Measurements from ENCODE around the gene APOC1. TPM values are rescaled to one million over a fixed set of nuclear protein-coding genes. Genes with fewer than 3 reads are reported as not detected.
"Not testable (repeated sequence)": the region's sequence is repeated elsewhere in the genome, so short reads cannot be mapped to it uniquely, and the experiment has no call there.

APOC1 gene
- total RNA-seq (10 to 100 TPM in 1 of 5 donors, 1 to 10 TPM in 2, not detected in 2; 5.4 to 70.6 (median 5.7) TPM), polyA plus RNA-seq (10 to 100 TPM; 13.3 to 68.3 (median 21.9) TPM)
- long read RNA-seq, donor 1, partial matches to known transcripts, result 0 of 7 reads
- long read RNA-seq, donor 1, other reads (novel, unspliced or antisense), result 0 of 7 reads
- long read RNA-seq, donor 2, transcript APOC1-208 (4 exons, 430 nt), result major isoform, 5 of 12 reads
- long read RNA-seq, donor 2, transcript APOC1-203 (4 exons, 553 nt), result major isoform, 5 of 12 reads
- long read RNA-seq, donor 2, partial matches to known transcripts, result 0 of 12 reads
- long read RNA-seq, donor 2, other reads (novel, unspliced or antisense), result 0 of 12 reads
- long read RNA-seq, donor 3, partial matches to known transcripts, result 0 of 4 reads
- long read RNA-seq, donor 3, other reads (novel, unspliced or antisense), result 0 of 4 reads
- long read RNA-seq, donor 4, result 0 reads
- long read RNA-seq, donor 5, transcript APOC1-208 (4 exons, 430 nt), result major isoform, 17 of 29 reads
- long read RNA-seq, donor 5, partial matches to known transcripts, result 10 of 29 reads
- long read RNA-seq, donor 5, other reads (novel, unspliced or antisense), result 0 of 29 reads
- long read RNA-seq, donor 6, transcript APOC1-208 (4 exons, 430 nt), result major isoform, 8 of 14 reads
- long read RNA-seq, donor 6, partial matches to known transcripts, result 5 of 14 reads
- long read RNA-seq, donor 6, other reads (novel, unspliced or antisense), result 0 of 14 reads
- long read RNA-seq, donor 7, transcript APOC1-208 (4 exons, 430 nt), result minor isoform, 12 of 40 reads
- long read RNA-seq, donor 7, transcript APOC1-203 (4 exons, 553 nt), result major isoform, 13 of 40 reads
- long read RNA-seq, donor 7, transcript APOC1-202 (5 exons, 689 nt), result minor isoform, 9 of 40 reads
- long read RNA-seq, donor 7, partial matches to known transcripts, result 6 of 40 reads
- long read RNA-seq, donor 7, other reads (novel, unspliced or antisense), result 0 of 40 reads
- long read RNA-seq, donor 8, transcript APOC1-208 (4 exons, 430 nt), result major isoform, 7 of 13 reads
- long read RNA-seq, donor 8, partial matches to known transcripts, result 6 of 13 reads
- long read RNA-seq, donor 8, other reads (novel, unspliced or antisense), result 0 of 13 reads
- long read RNA-seq, donor 9, transcript APOC1-208 (4 exons, 430 nt), result major isoform, 9 of 18 reads
- long read RNA-seq, donor 9, partial matches to known transcripts, result 7 of 18 reads
- long read RNA-seq, donor 9, other reads (novel, unspliced or antisense), result 0 of 18 reads
- long read RNA-seq, donor 10, partial matches to known transcripts, result 0 of 4 reads
- long read RNA-seq, donor 10, other reads (novel, unspliced or antisense), result 0 of 4 reads

DNA sequence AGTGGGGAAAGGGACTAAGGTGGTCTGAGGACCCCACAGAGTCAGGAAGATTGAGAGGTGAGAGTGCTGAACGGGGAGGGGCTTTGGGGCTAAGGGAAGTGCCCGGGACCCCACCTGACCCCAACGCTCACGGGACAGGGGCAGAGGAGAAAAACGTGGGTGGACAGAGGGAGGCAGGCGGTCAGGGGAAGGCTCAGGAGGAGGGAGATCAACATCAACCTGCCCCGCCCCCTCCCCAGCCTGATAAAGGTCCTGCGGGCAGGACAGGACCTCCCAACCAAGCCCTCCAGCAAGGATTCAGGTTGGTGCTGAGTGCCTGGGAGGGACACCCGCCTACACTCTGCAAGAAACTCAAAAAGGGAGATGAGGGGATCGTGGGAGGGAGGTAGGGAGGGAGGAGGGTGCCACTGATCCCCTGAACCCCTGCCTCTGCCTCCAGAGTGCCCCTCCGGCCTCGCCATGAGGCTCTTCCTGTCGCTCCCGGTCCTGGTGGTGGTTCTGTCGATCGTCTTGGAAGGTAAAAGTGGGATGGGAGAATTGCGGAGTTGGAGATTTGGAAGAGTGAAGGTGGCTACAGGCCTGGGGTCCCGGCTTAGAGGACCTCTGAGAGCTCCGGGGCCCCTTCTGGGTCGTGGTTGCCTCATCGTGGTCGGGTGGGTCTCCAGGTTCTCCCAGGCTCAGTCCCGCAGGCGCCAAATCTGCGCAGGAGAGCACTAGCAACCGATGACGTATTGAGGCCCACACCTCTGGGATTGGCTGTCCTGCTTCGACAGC lies at the start of gene APOC1:
TSS of gene APOC1 (plus strand) at position 176 of the 774 bp plus-strand sequence. CDS start at position 460, 284 bp downstream.
- peaks cover 12 to 35% (median 20%) of the 10 kb centered on the region in 4 donors for H3K4me1 ChIP-seq
- H3K9me3 ChIP-seq; H3K36me3 ChIP-seq; intact Hi-C loops (cut with DNase I; ENCODE audit: low total_unique reads): not testable (repeated sequence)
- H3K27ac ChIP-seq, result peak within 1 kb of the TSS in 4 of 5 donors; percentile 56 to 61 (median 58)
- H3K27me3 ChIP-seq, result peaks cover 0 to 28% (median 0%) of the 10 kb centered on the region in 3 donors
- DNase-seq, result peak; percentile 86 to 96
- 3 to 9% (median 5%) methylated on average over 24 to 28 of the region's 28 CpGs for WGBS, 5 donors
- H3K4me3 ChIP-seq, result peak within 1 kb of the TSS; percentile 46 to 52 (median 49)

DNA sequence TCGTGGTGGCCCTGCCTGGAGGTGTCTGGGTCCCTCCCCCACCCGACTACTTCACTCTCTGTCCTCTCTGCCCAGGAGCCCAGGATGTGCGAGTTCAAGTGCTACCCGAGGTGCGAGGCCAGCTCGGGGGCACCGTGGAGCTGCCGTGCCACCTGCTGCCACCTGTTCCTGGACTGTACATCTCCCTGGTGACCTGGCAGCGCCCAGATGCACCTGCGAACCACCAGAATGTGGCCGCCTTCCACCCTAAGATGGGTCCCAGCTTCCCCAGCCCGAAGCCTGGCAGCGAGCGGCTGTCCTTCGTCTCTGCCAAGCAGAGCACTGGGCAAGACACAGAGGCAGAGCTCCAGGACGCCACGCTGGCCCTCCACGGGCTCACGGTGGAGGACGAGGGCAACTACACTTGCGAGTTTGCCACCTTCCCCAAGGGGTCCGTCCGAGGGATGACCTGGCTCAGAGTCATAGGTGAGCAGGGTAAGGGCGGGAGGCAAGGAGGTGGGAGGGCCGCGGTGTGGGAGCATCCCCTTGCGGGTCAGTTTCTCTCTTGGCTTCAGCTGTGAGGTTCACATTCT lies 49.1 kb upstream of the APOC1 start:
- 92 to 96% (median 94%) methylated on average over 16 to 27 of the region's 27 CpGs for WGBS, 5 donors
- peaks cover 9 to 58% (median 49%) of the 10 kb centered on the region in 4 donors for H3K36me3 ChIP-seq
- no peak overlapping the region for H3K4me3 ChIP-seq
- intact Hi-C loops (cut with DNase I; ENCODE audit: low total_unique reads), result no loop called here
- TF ChIP-seq EP300 (IDR thresholded peaks at IDR 0.05), result no peak
- no peak for TF ChIP-seq POLR2AphosphoS5 (IDR thresholded peaks at IDR 0.05)
- TF ChIP-seq, protein P1, sequence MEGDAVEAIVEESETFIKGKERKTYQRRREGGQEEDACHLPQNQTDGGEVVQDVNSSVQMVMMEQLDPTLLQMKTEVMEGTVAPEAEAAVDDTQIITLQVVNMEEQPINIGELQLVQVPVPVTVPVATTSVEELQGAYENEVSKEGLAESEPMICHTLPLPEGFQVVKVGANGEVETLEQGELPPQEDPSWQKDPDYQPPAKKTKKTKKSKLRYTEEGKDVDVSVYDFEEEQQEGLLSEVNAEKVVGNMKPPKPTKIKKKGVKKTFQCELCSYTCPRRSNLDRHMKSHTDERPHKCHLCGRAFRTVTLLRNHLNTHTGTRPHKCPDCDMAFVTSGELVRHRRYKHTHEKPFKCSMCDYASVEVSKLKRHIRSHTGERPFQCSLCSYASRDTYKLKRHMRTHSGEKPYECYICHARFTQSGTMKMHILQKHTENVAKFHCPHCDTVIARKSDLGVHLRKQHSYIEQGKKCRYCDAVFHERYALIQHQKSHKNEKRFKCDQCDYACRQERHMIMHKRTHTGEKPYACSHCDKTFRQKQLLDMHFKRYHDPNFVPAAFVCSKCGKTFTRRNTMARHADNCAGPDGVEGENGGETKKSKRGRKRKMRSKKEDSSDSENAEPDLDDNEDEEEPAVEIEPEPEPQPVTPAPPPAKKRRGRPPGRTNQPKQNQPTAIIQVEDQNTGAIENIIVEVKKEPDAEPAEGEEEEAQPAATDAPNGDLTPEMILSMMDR (IDR thresholded peaks at IDR 0.05), result no peak
- no peak for TF ChIP-seq POLR2A (IDR thresholded peaks at IDR 0.05)
- peaks cover 0 to 44% (median 11%) of the 10 kb centered on the region in 4 donors for H3K4me1 ChIP-seq
- DNase-seq, result no peak
- no peak overlapping the region for H3K27ac ChIP-seq
- H3K27me3 ChIP-seq, result no peaks in the 10 kb centered on the region
- H3K9me3 ChIP-seq, result no peaks in the 10 kb centered on the region

GRCh38 chr19:44866664-44867063 lies 47.7 kb upstream of the APOC1 start:
- Histone ChIP-seq H3K4me1 (peaks cover 0 to 44% (median 6%) of the 10 kb centered on the region in 4 donors), H3K27me3 (no peaks in the 10 kb centered on the region), H3K9me3 (no peaks in the 10 kb centered on the region), H3K4me3 (no peak overlapping the region), H3K36me3 (peaks cover 9 to 60% (median 55%) of the 10 kb centered on the region in 4 donors), H3K27ac (peak overlapping the region in 1 of 5 donors; percentile 46)
- intact Hi-C loops (cut with DNase I; ENCODE audit: low total_unique reads), result no loop called here
- TF ChIP-seq POLR2A (IDR thresholded peaks at IDR 0.05), result no peak
- TF ChIP-seq, protein P1 (IDR thresholded peaks at IDR 0.05), result no peak
- TF ChIP-seq POLR2AphosphoS5 (IDR thresholded peaks at IDR 0.05), result no peak
- no peak for TF ChIP-seq EP300 (IDR thresholded peaks at IDR 0.05)
- 65 to 72% (median 70%) methylated on average over 4 of the region's 4 CpGs for WGBS, 5 donors
- DNase-seq, result no peak

DNA sequence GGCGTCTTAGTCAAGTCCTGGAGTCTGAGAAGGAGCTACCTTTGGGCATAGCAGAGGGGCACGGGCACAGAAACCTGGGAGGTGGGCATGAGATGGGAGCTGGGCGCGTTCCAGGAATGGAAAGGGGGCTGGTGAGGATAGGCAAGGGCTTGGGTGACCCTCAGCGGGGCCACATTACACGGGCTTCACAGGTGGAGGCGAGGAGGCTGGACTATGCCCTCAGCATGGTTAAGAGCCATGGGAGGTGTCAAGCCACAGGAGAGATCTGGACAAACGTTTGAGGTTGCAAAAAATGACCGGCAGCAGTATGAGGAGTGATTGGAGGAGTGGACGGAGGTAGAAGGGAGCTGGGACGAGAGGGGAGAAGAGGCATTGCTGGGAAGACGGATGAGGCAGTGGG lies 46.8 kb upstream of the APOC1 start:
- WGBS, 5 donors, result 81 to 87% (median 82%) methylated on average over 12 of the region's 12 CpGs
- Histone ChIP-seq H3K27ac (peak overlapping the region in 3 of 5 donors; percentile 26 to 74 (median 64)), H3K4me3 (no peak overlapping the region), H3K36me3 (peaks cover 15 to 66% (median 65%) of the 10 kb centered on the region in 4 donors), H3K4me1 (peaks cover 0 to 44% (median 6%) of the 10 kb centered on the region in 4 donors), H3K9me3 (no peaks in the 10 kb centered on the region), H3K27me3 (no peaks in the 10 kb centered on the region)
- TF ChIP-seq POLR2A (IDR thresholded peaks at IDR 0.05), result no peak
- TF ChIP-seq, protein P1 (IDR thresholded peaks at IDR 0.05), result no peak
- TF ChIP-seq POLR2AphosphoS5 (IDR thresholded peaks at IDR 0.05), result no peak
- no peak for TF ChIP-seq EP300 (IDR thresholded peaks at IDR 0.05)
- no peak for DNase-seq
- intact Hi-C loops (cut with DNase I; ENCODE audit: low total_unique reads), result no loop called here

All from stomach (tissue), 19 donors.